Coronary artery (tissue), 2 donors: ENCODE results near the gene LCE6A.

ENCODE experiments used
- DNase-seq: peaks from one replicate; pipeline ENCODE4 v3.0.0-alpha.2; 2017; ENCODE audit warnings: low spot score
- H3K27ac ChIP-seq, 2 donors: fragments of 200-600 bp; sonication (generic); one replicate each; pipeline ENCODE4 v1.5.1; 2016 to 2019
- H3K4me3 ChIP-seq: fragments of 200-600 bp; sonication (generic); 2 replicates; pipeline ENCODE4 v1.5.1; 2016; ENCODE audit warnings: mild to moderate bottlenecking, moderate library complexity
- TF ChIP-seq, protein P1 (sequence below): fragments of 200-600 bp; sonication (generic); IDR thresholded peaks from one replicate; pipeline ENCODE4 v1.5.1; 2019; ENCODE audit warnings: antibody characterized with exemption

Gene LCE6A

DNA sequence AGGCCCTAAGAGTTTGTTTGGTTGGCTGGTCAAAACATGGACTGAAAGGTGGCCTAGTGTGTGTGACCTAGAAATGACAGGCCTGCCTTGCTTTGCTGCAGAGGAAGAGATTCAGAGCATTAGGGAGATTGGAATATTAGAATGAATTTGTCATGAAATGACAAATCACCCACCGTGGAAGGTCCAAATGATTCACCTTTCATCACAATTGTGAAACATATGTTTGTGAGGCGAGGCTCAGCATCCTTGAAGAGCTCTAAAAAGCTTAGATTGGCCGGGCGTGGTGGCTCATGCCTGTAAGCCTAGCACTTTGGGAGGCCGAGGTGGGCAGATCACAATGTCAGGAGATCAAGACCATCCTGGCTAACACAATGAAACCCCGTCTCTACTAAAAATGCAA, 25.3 kb upstream of the LCE6A start:
- TF ChIP-seq, protein P1, sequence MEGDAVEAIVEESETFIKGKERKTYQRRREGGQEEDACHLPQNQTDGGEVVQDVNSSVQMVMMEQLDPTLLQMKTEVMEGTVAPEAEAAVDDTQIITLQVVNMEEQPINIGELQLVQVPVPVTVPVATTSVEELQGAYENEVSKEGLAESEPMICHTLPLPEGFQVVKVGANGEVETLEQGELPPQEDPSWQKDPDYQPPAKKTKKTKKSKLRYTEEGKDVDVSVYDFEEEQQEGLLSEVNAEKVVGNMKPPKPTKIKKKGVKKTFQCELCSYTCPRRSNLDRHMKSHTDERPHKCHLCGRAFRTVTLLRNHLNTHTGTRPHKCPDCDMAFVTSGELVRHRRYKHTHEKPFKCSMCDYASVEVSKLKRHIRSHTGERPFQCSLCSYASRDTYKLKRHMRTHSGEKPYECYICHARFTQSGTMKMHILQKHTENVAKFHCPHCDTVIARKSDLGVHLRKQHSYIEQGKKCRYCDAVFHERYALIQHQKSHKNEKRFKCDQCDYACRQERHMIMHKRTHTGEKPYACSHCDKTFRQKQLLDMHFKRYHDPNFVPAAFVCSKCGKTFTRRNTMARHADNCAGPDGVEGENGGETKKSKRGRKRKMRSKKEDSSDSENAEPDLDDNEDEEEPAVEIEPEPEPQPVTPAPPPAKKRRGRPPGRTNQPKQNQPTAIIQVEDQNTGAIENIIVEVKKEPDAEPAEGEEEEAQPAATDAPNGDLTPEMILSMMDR = no peak
- DNase-seq = no peak
- no peak overlapping the region for H3K27ac ChIP-seq
- H3K4me3 ChIP-seq = no peak overlapping the region

DNA sequence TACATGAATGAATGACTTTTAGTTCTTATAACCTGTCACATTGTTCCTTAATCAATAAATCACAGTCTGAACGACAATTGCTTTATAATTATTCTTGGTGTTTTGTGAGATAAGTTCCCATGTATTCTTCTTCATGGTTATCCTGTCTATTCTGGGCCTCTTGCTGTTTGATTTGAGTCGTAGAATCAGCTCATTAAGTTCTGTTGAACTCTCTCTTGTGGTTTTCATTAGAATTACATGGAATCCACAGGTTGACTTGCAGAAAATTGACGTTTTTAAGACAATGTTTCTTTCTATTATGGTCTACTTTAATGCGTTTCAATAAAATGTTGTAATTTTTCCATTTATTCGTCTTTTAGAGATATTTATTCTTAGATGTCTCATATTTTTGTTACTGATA, 19.4 kb upstream of the LCE6A start:
- Histone ChIP-seq H3K27ac (no peak overlapping the region), H3K4me3 (no peak overlapping the region)
- TF ChIP-seq, protein P1 = no peak
- DNase-seq = no peak

DNA sequence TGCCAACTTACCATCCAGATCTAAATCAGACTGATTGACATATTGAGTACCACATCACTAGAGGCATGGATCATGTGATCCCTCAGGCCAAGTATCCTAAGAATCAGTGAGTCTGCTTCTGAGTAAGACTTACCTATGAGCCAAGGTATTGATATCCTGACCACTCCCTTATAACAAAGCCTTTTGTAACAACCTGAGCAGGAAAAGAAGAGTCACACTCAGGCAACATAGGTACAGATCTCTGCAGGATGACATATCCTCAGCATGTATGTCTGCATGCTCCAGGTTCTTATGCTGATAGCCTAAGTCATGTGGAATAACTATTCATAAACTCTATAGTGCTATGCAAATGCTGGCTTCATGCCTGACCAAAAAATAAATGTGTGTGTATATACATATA, 17.7 kb upstream of the LCE6A start:
- H3K27ac ChIP-seq = no peak overlapping the region
- TF ChIP-seq, protein P1 = no peak
- H3K4me3 ChIP-seq = no peak overlapping the region
- DNase-seq = no peak

DNA sequence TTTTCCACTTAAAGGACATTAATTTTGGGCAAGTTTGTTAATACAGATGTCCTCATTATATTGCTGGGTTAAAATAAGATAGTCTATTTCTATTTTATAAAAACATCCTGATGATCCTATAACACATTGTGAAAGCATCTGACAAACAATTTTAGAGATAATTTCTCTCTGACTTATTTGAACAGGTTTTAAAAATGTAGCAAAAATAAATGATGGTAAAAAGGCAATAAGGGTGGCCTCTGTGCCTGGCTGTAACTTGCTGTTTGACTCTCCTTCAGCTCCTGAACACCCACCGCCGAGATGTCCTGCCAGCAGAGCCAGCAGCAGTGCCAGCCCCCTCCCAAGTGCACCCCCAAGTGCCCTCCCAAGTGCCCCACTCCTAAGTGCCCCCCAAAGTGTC, 15.5 kb upstream of the LCE6A start, which contains the start of gene LCE1A:
TSS of gene LCE1A (plus strand) at position 301 of the 400 bp plus-strand sequence. CDS start at position 301, 0 bp downstream.
- TF ChIP-seq, protein P1 = no peak
- Histone ChIP-seq H3K4me3 (no peak within 1 kb of the TSS), H3K27ac (no peak within 1 kb of the TSS)
- DNase-seq = no peak

DNA sequence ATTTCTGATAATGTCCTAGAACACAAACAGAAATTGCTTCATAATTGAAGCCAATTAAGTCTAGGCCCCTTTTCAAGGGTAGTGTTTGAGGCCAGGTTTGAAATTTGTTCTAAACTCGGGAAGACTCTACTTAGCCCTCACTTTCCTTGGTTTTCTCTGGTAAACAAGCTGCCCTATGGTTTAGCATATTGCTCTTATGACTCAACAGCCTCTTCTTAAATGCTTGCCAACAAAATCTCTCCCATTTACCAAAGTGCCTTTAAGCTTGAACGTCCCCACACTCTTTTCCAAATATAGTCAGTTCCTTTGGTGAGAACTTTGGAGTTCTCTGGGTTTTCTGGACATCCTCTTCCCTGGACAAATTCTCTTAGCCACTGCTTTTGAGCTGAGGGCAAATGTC, 5.8 kb upstream of the LCE6A start:
- no peak for DNase-seq
- Histone ChIP-seq H3K4me3 (no peak overlapping the region), H3K27ac (no peak overlapping the region)
- TF ChIP-seq, protein P1 = no peak

DNA sequence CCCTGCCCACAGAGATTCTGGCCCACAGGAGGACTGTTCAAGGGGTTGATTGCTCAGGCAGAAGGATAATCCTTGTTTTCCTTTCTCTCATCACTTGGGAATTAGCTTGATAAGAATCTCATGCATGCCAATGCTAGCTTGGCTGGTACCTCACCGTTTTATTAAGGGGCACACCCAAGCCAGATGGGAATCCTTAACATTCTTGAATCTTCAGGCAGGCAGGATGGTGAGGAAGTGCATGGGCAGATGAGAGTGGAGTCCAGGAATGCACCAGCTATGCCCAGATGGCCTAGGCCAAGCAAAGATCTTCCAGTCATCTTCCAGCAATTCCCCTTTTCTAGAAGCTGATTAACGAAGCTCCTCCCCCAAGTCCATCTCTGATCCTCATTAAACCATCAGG, 13.0 kb downstream of the LCE6A start:
- TF ChIP-seq, protein P1 = no peak
- no peak overlapping the region for H3K4me3 ChIP-seq
- no peak for DNase-seq
- no peak overlapping the region for H3K27ac ChIP-seq

DNA sequence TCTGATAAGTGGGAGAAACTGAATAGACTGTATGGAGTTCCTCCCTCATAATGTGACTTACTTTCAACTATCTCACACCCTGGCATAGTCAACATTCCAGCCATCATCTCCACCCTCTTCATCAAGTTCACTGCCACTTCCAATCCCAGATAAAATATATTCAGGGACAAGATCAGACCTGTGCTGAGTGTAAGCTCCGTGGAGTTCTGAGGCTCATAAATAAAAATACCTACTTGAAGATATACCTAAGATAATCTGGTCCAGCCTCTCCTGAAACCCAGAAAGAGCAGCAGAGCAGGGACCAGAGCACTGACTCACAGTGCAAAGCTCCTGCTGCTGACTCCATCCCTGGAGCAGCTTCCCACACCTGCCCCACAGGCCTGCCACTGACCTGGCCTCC, 15.4 kb downstream of the LCE6A start:
- DNase-seq = no peak
- Histone ChIP-seq H3K27ac (no peak overlapping the region), H3K4me3 (no peak overlapping the region)
- TF ChIP-seq, protein P1 = no peak
